Measurements from ENCODE around the gene AWAT2. TPM values are rescaled to one million over a fixed set of nuclear protein-coding genes. Genes with fewer than 3 reads are reported as not detected.

The AWAT2 gene
- total and polyA plus RNA-seq, 10 of the 15 experiments (the other 5 are each of a cell fraction or from before 2014, with no cell fraction given) = not detected

DNA sequence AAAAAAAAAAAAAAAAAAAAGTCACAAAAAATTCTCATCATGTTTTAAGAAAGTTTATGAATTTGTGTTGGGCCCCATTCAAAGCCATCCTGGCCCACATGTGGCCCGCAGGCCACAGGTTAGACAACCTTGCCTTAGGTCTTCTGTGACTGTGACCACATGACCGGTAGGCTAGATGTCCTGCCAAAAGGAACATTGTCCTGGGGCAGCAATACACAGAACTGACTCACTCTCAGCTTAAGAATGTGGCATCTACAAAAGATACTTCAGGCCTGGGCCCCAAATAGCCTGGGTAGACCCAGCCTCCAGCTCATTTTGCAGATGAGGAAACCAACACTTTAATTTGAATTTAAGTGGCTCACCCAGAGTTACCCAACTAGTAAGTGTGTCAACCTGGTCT is 10.0 kb downstream of the AWAT2 start:
- Histone ChIP-seq H4K20me1 (ENCODE audit: control insufficient read depth, insufficient read depth) (no peaks in the 10 kb centered on the region), H3K36me3 (ENCODE audit: control insufficient read depth in 2 of 2, insufficient read depth in 2 of 2, low read length in 1 of 2) (no peaks in the 10 kb centered on the region), H3K9ac (ENCODE audit: control insufficient read depth, insufficient read depth, low read length) (no peak overlapping the region), H3K27me3 (replicated peaks in 1 of 2; ENCODE audit: control insufficient read depth in 2 of 2, insufficient read depth in 2 of 2, low read length in 1 of 2) (no peaks in the 10 kb centered on the region; a peak in 2 of 4 replicates), H3K9me3 (replicated peaks; ENCODE audit: control insufficient read depth, insufficient read depth, low read length) (no peaks in the 10 kb centered on the region), H3K79me2 (ENCODE audit: control insufficient read depth, insufficient read depth, low read length) (no peaks in the 10 kb centered on the region), H2AFZ (ENCODE audit: control insufficient read depth, low read depth, low read length) (no peak overlapping the region), H3K27ac (ENCODE audit: control insufficient read depth, insufficient read depth) (no peak overlapping the region), H3K4me2 (ENCODE audit: control insufficient read depth, insufficient read depth) (no peak overlapping the region), H3K4me1 (ENCODE audit: control insufficient read depth, insufficient read depth, low read length) (no peaks in the 10 kb centered on the region), H3K4me3 (no peak overlapping the region)
- DNase-seq (ENCODE audit: low read depth, low spot score) (no peak), ATAC-seq (no peak), FAIRE-seq (no peak)
- ChIA-PET CTCF (interaction anchor here (1.3 to 3.8 kb wide), 2 partner anchors 9 to 93 kb away, joined by 3 to 24 read pairs; no protein-coding TSS in a partner anchor), SMC1A (ENCODE audit: uncharacterized antibody, unreplicated experiment) (no interaction called here), POLR2A (interaction anchor here (0.6 kb wide), 1 partner anchor 1257 kb away, joined by 5 read pairs; no protein-coding TSS in a partner anchor), RAD21 (ENCODE audit: unreplicated experiment) (no interaction called here)
- TF ChIP-seq JUND (IDR thresholded peaks at IDR 0.05; ENCODE audit: low read depth, low read length) (no peak), RCOR1 (conservative IDR thresholded peaks at IDR 0.05; ENCODE audit: low read depth, low read length) (no peak), SMC3 (IDR thresholded peaks at IDR 0.05; ENCODE audit: borderline replicate concordance, low read length) (no peak), EED (IDR thresholded peaks at IDR 0.05; ENCODE audit: low read depth) (no peak), YBX1 (IDR thresholded peaks at IDR 0.05) (no peak), RELA (IDR thresholded peaks at IDR 0.05; ENCODE audit: borderline replicate concordance, partially characterized antibody) (no peak), HCFC1 (IDR thresholded peaks at IDR 0.05; ENCODE audit: low read length) (no peak)
- TF ChIP-seq, protein P1, sequence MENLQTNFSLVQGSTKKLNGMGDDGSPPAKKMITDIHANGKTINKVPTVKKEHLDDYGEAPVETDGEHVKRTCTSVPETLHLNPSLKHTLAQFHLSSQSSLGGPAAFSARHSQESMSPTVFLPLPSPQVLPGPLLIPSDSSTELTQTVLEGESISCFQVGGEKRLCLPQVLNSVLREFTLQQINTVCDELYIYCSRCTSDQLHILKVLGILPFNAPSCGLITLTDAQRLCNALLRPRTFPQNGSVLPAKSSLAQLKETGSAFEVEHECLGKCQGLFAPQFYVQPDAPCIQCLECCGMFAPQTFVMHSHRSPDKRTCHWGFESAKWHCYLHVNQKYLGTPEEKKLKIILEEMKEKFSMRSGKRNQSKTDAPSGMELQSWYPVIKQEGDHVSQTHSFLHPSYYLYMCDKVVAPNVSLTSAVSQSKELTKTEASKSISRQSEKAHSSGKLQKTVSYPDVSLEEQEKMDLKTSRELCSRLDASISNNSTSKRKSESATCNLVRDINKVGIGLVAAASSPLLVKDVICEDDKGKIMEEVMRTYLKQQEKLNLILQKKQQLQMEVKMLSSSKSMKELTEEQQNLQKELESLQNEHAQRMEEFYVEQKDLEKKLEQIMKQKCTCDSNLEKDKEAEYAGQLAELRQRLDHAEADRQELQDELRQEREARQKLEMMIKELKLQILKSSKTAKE (IDR thresholded peaks at IDR 0.05; ENCODE audit: low read depth, poor library complexity, severe bottlenecking) = no peak
- TF ChIP-seq, protein P2, sequence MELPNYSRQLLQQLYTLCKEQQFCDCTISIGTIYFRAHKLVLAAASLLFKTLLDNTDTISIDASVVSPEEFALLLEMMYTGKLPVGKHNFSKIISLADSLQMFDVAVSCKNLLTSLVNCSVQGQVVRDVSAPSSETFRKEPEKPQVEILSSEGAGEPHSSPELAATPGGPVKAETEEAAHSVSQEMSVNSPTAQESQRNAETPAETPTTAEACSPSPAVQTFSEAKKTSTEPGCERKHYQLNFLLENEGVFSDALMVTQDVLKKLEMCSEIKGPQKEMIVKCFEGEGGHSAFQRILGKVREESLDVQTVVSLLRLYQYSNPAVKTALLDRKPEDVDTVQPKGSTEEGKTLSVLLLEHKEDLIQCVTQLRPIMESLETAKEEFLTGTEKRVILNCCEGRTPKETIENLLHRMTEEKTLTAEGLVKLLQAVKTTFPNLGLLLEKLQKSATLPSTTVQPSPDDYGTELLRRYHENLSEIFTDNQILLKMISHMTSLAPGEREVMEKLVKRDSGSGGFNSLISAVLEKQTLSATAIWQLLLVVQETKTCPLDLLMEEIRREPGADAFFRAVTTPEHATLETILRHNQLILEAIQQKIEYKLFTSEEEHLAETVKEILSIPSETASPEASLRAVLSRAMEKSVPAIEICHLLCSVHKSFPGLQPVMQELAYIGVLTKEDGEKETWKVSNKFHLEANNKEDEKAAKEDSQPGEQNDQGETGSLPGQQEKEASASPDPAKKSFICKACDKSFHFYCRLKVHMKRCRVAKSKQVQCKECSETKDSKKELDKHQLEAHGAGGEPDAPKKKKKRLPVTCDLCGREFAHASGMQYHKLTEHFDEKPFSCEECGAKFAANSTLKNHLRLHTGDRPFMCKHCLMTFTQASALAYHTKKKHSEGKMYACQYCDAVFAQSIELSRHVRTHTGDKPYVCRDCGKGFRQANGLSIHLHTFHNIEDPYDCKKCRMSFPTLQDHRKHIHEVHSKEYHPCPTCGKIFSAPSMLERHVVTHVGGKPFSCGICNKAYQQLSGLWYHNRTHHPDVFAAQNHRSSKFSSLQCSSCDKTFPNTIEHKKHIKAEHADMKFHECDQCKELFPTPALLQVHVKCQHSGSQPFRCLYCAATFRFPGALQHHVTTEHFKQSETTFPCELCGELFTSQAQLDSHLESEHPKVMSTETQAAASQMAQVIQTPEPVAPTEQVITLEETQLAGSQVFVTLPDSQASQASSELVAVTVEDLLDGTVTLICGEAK (IDR thresholded peaks at IDR 0.05; ENCODE audit: borderline replicate concordance) = no peak
- WGBS (ENCODE audit: insufficient coverage, insufficient replicate concordance, low lambda C conversion rate, missing lambda C conversion rate) = 32% methylated on average over 2 of the region's 2 CpGs
- intact Hi-C loops (cut with micrococcal nuclease; ENCODE audit: unreplicated experiment) = no loop called here
- in situ Hi-C loops (cut with MboI) = loop anchor here (10.0 to 25.0 kb wide), 3 partner anchors 98 to 505 kb away; partner anchors contain the start of genes DLG3 and IGBP1
- BruUV-seq (replicated peaks) = no TSS peak
